ENCODE results near the gene ZBTB18. TPM values are rescaled to one million over a fixed set of nuclear protein-coding genes. Genes with fewer than 3 reads are reported as not detected.

The ZBTB18 gene
- total RNA-seq, 1 experiment from 2014 or later = 1.8 TPM

DNA sequence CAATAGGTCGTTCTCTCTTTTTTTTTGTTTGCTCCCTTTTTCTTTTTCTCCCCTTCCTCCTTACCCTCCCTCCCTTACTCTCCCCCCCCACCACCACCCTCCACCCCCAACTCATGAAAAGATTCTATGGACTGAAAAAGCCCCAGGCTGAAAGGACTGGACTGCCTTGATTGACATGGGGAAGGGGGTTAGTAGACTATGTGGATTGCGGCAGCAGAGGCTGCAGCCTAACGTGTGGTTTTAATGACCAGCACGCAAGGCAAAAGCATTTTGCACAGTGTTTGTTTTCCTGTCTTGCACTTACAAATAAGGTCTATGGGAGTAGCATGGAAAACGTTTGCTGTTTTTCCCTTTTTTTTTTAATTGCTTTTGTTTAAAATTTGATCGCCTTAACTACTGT lies 5.5 kb downstream of the ZBTB18 start:
- RAD21 ChIA-PET (ENCODE audit: low non-redundant PET in 1 of 2, low total read pairs in 2 of 2, uncharacterized antibody in 2 of 2, unreplicated experiment in 2 of 2) = no interaction called here
- Histone ChIP-seq H3K36me3 (ENCODE audit: control insufficient read depth in 1 of 2, insufficient read depth in 2 of 2, low read length in 2 of 2) (no peaks in the 10 kb centered on the region), H3K27ac (ENCODE audit: low read depth, low read length) (no peak overlapping the region), H3K27me3 (ENCODE audit: insufficient read depth, low read length) (peaks cover 47% of the 10 kb centered on the region), H3K9ac (ENCODE audit: low read length) (no peak overlapping the region), H3K79me2 (ENCODE audit: insufficient read depth, low read length) (no peaks in the 10 kb centered on the region), H4K20me1 (ENCODE audit: insufficient read depth) (no peaks in the 10 kb centered on the region), H2AFZ (ENCODE audit: low read depth, low read length, poor library complexity, severe bottlenecking) (no peak overlapping the region), H3K9me3 (ENCODE audit: control insufficient read depth in 1 of 2, insufficient read depth in 1 of 2, low read depth in 1 of 2, low read length in 2 of 2) (no peaks in the 10 kb centered on the region), H3K9me2 (ENCODE audit: insufficient read depth) (no peaks in the 10 kb centered on the region), H3K4me3 (replicated peaks in 1 of 2; ENCODE audit: low read depth in 1 of 2, low read length in 2 of 2) (no peak overlapping the region), H3K4me2 (ENCODE audit: low read length) (no peak overlapping the region), H3K4me1 (ENCODE audit: control insufficient read depth in 1 of 2, insufficient read depth in 2 of 2, low read length in 2 of 2) (no peaks in the 10 kb centered on the region)
- no TSS peak for BruUV-seq (replicated peaks)
- DNase-seq (ENCODE audit: low read depth, low spot score) (no peak), ATAC-seq (no peak)
- CTCF ChIA-PET = no interaction called here
- intact Hi-C loops (cut with micrococcal nuclease) = no loop called here
- TF ChIP-seq, protein P1, sequence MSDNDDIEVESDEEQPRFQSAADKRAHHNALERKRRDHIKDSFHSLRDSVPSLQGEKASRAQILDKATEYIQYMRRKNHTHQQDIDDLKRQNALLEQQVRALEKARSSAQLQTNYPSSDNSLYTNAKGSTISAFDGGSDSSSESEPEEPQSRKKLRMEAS (IDR thresholded peaks at IDR 0.05) = no peak
- TF ChIP-seq, protein P2, sequence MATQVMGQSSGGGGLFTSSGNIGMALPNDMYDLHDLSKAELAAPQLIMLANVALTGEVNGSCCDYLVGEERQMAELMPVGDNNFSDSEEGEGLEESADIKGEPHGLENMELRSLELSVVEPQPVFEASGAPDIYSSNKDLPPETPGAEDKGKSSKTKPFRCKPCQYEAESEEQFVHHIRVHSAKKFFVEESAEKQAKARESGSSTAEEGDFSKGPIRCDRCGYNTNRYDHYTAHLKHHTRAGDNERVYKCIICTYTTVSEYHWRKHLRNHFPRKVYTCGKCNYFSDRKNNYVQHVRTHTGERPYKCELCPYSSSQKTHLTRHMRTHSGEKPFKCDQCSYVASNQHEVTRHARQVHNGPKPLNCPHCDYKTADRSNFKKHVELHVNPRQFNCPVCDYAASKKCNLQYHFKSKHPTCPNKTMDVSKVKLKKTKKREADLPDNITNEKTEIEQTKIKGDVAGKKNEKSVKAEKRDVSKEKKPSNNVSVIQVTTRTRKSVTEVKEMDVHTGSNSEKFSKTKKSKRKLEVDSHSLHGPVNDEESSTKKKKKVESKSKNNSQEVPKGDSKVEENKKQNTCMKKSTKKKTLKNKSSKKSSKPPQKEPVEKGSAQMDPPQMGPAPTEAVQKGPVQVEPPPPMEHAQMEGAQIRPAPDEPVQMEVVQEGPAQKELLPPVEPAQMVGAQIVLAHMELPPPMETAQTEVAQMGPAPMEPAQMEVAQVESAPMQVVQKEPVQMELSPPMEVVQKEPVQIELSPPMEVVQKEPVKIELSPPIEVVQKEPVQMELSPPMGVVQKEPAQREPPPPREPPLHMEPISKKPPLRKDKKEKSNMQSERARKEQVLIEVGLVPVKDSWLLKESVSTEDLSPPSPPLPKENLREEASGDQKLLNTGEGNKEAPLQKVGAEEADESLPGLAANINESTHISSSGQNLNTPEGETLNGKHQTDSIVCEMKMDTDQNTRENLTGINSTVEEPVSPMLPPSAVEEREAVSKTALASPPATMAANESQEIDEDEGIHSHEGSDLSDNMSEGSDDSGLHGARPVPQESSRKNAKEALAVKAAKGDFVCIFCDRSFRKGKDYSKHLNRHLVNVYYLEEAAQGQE (IDR thresholded peaks at IDR 0.05; ENCODE audit: low read depth) = no peak
- no peak for TF ChIP-seq EZH2phosphoT487 (IDR thresholded peaks at IDR 0.05; ENCODE audit: borderline replicate concordance)
- TF ChIP-seq, protein P3, sequence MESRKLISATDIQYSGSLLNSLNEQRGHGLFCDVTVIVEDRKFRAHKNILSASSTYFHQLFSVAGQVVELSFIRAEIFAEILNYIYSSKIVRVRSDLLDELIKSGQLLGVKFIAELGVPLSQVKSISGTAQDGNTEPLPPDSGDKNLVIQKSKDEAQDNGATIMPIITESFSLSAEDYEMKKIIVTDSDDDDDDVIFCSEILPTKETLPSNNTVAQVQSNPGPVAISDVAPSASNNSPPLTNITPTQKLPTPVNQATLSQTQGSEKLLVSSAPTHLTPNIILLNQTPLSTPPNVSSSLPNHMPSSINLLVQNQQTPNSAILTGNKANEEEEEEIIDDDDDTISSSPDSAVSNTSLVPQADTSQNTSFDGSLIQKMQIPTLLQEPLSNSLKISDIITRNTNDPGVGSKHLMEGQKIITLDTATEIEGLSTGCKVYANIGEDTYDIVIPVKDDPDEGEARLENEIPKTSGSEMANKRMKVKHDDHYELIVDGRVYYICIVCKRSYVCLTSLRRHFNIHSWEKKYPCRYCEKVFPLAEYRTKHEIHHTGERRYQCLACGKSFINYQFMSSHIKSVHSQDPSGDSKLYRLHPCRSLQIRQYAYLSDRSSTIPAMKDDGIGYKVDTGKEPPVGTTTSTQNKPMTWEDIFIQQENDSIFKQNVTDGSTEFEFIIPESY (IDR thresholded peaks at IDR 0.05; ENCODE audit: extremely low read depth, insufficient replicate concordance, low read length) = no peak
- no peak for TF ChIP-seq ELF1 (IDR thresholded peaks at IDR 0.05; ENCODE audit: borderline replicate concordance, low read depth)
- POLR2A ChIA-PET = no interaction called here

Data from HCT116 (cell line).